NCI-H524 treated with DMSO at 0.1 percent for 48 hours (cell line): ENCODE measurements around the gene TUSC2.

Experiments
- DNase-seq: peaks from one replicate; lab custom pipeline; 2025; lab: John Stamatoyannopoulos, UW

The TUSC2 gene

DNA sequence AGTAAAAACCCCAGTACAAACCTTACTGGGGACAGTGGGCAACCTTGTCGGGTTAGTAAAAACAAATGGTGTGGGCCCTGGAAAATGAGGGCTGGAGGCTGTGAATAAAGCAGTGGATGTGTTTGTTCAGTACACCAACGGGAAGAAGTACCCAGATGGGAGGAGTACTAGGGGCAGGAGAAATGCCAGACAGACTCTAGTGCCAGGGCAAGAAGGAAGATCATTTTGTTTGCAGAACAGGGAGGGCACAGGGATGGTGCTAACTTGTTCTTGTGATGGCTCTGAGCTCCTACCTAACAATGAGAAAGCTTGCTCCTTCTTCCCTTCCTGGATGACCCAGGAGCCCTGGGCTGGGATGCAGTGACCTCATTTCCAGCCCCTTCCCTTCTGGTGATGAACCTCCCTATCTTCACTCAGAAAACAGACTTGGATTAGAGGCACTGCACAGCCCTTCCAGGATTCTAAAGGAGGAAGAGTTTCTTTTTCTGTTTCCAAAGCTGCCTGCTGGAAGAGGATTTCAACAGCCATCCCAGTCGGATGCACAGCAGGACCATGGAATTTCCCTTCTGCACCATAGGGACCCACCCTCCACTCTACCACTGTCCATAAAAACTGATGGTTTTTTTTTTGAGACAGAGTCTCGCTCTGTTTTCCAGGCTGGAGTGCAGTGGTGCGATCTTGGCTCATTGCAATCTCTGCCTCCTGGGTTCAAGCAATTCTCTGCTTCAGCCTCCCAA is 6.5 kb upstream of the TUSC2 start:
- DNase-seq: no peak

DNA sequence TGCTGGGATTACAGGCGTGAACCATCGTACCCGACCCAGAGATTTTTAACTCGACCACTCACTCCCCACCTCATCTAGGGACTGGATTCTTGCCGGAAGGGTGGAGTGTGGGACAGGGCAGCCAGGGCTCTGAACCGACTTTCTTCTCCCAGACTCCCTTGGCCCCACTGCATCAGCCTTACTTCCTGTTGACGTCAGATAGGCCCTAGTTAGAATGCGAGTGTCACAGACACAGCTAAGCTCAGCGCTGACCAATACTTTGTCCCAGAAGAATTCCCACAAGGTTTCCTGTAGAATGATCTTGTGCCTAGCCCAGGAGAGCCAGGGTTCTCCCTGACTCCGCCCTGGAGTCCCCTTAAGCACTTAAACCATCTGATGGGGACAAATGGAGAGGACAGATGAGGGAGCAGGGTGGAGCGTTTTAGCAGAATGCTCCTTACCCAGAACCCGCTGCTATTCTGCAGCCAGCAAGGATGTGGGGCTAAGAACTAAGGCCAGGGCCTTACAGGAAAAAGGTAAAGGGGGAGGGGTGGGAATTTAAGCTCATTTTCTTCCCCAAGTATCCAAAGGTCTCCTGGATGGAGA is 5.8 kb upstream of the TUSC2 start:
- DNase-seq: no peak

DNA sequence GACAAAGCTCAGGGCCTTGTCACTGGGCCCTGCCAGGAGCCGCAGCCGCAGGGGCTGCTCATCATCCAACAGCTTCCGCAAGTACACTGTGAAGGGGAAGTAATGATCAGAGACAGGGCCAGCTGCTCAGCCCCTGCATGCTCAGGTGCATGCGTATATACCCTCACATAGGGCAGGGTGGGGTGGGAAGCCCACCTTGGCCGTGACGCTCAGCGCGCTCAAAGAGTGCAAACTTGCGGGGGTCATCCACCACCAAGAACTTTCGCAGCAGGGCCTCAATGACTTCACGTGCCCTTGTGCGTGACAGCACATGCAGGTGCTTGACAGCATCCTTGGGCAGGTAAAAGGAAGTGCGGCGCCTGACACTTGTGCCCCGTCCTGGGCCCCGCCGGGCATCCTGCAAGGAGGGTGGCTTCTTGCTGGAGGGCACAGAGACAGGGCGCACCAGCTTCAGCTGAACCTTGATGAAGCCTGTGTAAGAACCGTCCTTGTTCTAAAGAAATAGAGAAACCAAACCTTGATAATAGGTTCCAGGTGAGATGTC is 3.4 kb upstream of the TUSC2 start:
- no peak for DNase-seq

- DNase-seq: no peak
Observed at GRCh38 chr3:50330330-50330729, 2.3 kb upstream of the TUSC2 start.

GRCh38 chr3:50327129-50327528 is 894 bp downstream of the TUSC2 start:
- DNase-seq: no peak

- no peak for DNase-seq
Observed at GRCh38 chr3:50326182-50326541, 1.9 kb downstream of the TUSC2 start.

DNA sequence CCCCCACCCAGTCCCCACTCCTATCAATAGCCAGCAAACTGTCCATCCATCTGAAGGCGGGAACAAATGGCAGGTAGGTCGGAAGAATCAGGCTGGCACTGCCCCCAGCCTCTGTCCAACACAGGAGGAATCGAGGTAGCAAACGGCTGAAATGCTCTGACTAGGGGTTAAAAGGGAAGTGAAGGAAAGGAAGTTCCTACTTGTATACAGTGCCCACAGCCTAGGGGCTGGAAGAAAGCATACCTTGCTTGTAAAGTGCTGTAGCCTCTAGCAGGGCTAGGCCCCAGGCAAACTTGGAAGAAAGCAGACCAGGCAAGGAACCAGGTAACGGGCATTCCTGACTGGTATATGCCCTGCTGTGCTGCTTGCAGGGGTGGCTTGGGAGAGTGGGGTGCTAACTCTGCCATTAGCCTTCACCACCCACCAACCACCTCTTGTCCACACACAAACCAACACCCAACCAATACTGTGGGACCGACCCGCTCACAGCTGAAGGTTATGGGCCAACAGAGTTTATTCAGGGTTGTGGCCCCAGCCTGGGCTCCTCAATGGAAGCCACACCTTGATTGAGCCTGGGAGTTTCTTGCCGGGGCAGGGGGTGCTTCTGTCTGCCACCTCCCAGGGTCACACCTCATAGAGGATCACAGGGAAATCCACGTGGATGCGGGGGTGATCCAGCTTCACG is 2.4 kb downstream of the TUSC2 start:
- DNase-seq: no peak

DNA sequence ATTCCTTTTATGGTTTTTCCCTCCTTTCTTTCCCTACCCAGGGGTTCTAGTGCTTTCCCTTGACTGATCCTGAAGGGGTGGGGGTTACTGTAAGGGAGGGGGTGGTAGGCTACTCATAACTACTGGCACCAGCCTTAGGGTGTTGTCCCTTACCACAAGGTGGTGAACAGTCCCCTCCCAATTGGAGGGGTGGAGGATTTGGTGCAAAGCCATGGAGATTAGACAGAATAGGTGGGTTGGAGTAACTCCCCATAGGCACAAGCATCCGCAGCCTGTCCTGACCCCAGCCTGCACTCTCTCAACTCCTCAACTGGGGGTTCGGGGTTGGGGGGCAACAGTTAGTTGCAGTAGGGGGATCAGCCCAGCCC is 2.9 kb downstream of the TUSC2 start:
- no peak for DNase-seq

- peak; percentile 3 for DNase-seq
Observed at GRCh38 chr3:50324351-50325112, 3.5 kb downstream of the TUSC2 start.

GRCh38 chr3:50323614-50324199 is 4.3 kb downstream of the TUSC2 start:
- DNase-seq: no peak

- no peak for DNase-seq
Observed at GRCh38 chr3:50323092-50323600, 4.9 kb downstream of the TUSC2 start.

DNA sequence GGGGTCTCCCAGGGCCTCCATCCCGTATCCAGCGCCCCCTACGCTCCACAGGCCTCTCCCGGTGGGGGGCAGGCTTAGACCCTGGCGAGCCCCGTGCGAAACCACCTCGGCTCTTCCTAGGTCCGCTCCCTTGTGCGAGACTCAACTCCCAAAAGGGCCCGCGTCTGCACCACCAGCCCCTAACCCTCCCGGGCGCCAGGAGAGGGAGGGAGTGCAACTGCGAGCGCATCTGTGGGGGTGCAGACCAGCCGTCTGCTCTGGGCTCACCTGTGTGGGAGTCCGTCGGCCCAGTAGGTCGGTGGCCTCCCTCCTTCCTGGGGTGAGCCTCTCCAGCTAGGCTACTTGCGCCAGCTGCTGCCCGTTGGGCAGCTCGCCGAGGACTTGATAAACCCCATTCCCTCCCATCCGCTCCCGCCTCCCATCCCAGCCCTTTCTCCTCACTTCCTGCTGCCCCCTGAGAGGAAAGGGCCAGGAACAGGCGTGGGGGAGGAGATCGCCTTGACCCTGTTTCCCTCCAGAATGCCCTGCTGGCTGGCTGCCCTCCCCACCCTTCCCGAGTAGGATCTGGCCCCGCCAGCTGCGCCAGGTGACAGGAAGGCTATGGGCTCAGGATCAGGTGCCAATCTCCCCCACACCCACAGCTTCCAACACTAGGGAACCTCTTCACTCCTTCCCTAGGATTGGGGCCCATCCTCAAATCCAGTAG is 5.5 kb downstream of the TUSC2 start, which contains the start of gene HYAL2:
Gene HYAL2 (minus strand): TSS at position 360 of the 706 bp plus-strand sequence. CDS start 2,256 bp downstream, outside the sequence.
- no peak for DNase-seq

DNA sequence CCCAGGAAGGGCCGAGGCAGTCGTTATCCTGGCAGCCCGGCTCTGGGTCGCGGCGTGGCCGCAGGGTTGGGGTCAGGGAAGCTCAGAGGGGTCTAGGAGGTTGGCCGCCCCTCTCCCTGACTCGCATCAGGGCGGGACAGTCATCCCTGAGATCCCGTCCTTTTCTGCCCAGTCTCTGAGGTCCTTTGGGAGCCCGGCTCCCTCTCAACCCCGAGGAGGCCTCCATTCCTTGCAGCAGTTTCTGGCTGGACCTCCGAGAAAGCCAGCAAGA is 6.0 kb downstream of the TUSC2 start:
- DNase-seq: no peak

- no peak for DNase-seq
Observed at GRCh38 chr3:50321336-50322114, 6.5 kb downstream of the TUSC2 start.

GRCh38 chr3:50320853-50321335 is 7.1 kb downstream of the TUSC2 start:
- DNase-seq: no peak

- no peak for DNase-seq
Observed at GRCh38 chr3:50319894-50320625, 8.0 kb downstream of the TUSC2 start.

GRCh38 chr3:50319181-50319893 is 8.7 kb downstream of the TUSC2 start:
- DNase-seq: no peak

DNA sequence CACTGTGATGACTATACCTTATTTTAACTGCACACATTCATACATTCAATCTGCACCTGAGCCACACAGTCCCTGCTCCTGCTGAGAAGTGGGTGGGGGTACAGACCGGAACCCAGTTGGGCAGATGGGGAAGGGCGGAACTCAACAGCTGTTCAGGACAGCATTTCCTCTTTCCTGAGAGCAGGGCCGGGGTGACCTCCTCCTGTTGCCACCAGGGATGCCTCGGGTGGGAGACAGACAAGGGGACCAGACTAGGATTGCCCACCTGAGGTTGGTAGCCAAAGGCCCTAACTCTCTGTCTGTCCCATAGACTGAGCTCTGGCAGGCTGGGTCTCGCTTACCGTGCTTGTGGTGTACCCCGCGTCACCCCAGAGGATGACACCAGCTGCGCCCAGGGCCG is 9.4 kb downstream of the TUSC2 start:
- DNase-seq: no peak

GRCh38 chr3:50318163-50318562 is 9.9 kb downstream of the TUSC2 start:
- no peak for DNase-seq
